Karpas-422 (cell line): ENCODE results near the gene GLOD4. TPM values are rescaled to one million over a fixed set of nuclear protein-coding genes. Genes with fewer than 3 reads are reported as not detected.
"Not testable (repeated sequence)": the region's sequence is repeated elsewhere in the genome, so short reads cannot be mapped to it uniquely, and the experiment has no call there.

Experiments
- DNase-seq: peaks from one replicate; pipeline ENCODE4 v3.0.0-alpha.2; 2015
- H2AFZ ChIP-seq: fragments of 200-600 bp; sonication (generic); 2 replicates; pipeline ENCODE4 v1.6.1; 2014; ENCODE audit warnings: antibody characterized with exemption, low read length, mixed read lengths
- H3K27ac ChIP-seq: fragments of 200-600 bp; sonication (generic); 2 replicates; pipeline ENCODE4 v1.5.1; 2014; ENCODE audit warnings: mild to moderate bottlenecking, low read length, moderate library complexity
- H3K27me3 ChIP-seq: fragments of 200-600 bp; sonication (generic); 2 replicates; pipeline ENCODE4 v1.6.1; 2014; ENCODE audit warnings: low read length, mixed read lengths
- H3K36me3 ChIP-seq: fragments of 200-600 bp; sonication (generic); 2 replicates; pipeline ENCODE4 v1.6.1; 2014; ENCODE audit warnings: low read length, mixed read lengths; ENCODE audit not compliant: insufficient read depth
- H3K4me1 ChIP-seq: fragments of 200-600 bp; sonication (generic); 2 replicates; pipeline ENCODE4 v1.6.1; 2014; ENCODE audit warnings: mild to moderate bottlenecking, low read length, mixed read lengths
- H3K4me2 ChIP-seq: fragments of 200-600 bp; sonication (generic); 2 replicates; pipeline ENCODE4 v1.6.1; 2014; ENCODE audit warnings: low read length, low read depth, mild to moderate bottlenecking; ENCODE audit not compliant: poor library complexity, severe bottlenecking
- H3K4me3 ChIP-seq: fragments of 200-600 bp; sonication (generic); 2 replicates; pipeline ENCODE4 v1.5.1; 2014; ENCODE audit warnings: mild to moderate bottlenecking, antibody characterized with exemption, low read length, mixed read lengths
- H3K79me2 ChIP-seq: fragments of 200-600 bp; sonication (generic); 2 replicates; pipeline ENCODE4 v1.6.1; 2014; ENCODE audit warnings: mild to moderate bottlenecking, low read length, mixed read lengths
- H3K9ac ChIP-seq: fragments of 200-600 bp; sonication (generic); 2 replicates; pipeline ENCODE4 v1.6.0; 2014; ENCODE audit warnings: low read length
- H3K9me2 ChIP-seq: fragments of 200-600 bp; sonication (generic), shearing (Covaris generic); replicated peaks from 2 replicates; pipeline ENCODE4 v1.6.0; 2014; ENCODE audit warnings: mild to moderate bottlenecking, low read length, moderate library complexity; ENCODE audit not compliant: insufficient read depth
- H3K9me3 ChIP-seq: fragments of 300-700, 200-600 bp; sonication (generic); 2 replicates; pipeline ENCODE4 v1.6.1; 2014; ENCODE audit warnings: low read length, mixed read lengths
- H4K20me1 ChIP-seq: fragments of 200-600 bp; sonication (generic); 2 replicates; pipeline ENCODE4 v1.6.1; 2014; ENCODE audit warnings: mild to moderate bottlenecking, antibody characterized with exemption, low read length, low read depth; ENCODE audit not compliant: insufficient read depth
- total RNA-seq: library from RNA; depleted of rRNA; stranded (reverse); fragments of >200 nt; shearing (Covaris generic); gene quantifications from 2 replicates; pipeline ENCODE4 v1.2.3, GENCODE V29; 2014; ENCODE audit warnings: low replicate concordance

The GLOD4 gene
- total RNA-seq, 1 experiment from 2014 or later, result 46.2 TPM

- Histone ChIP-seq H3K9me2 (no peaks in the 10 kb centered on the region), H3K4me1 (no peaks in the 10 kb centered on the region), H3K4me2 (no peak overlapping the region), H3K36me3 (peaks cover 66% of the 10 kb centered on the region), H3K9me3 (no peaks in the 10 kb centered on the region), H3K27ac (no peak overlapping the region), H3K27me3 (no peaks in the 10 kb centered on the region), H3K79me2 (peaks cover 23% of the 10 kb centered on the region), H4K20me1 (no peaks in the 10 kb centered on the region; the same call in 1 of the 2 replicates), H2AFZ (no peak overlapping the region), H3K9ac (no peak overlapping the region), H3K4me3 (no peak overlapping the region)
- no peak for DNase-seq
Measured at GRCh38 chr17:773467-774312, 8.4 kb downstream of the GLOD4 start.

- Histone ChIP-seq H3K9me3 (no peaks in the 10 kb centered on the region), H3K79me2 (peaks cover 16% of the 10 kb centered on the region; the same call in 1 of the 2 replicates), H3K4me3 (no peak overlapping the region), H3K9me2 (no peaks in the 10 kb centered on the region), H3K4me2 (no peak overlapping the region), H3K27me3 (no peaks in the 10 kb centered on the region), H2AFZ (no peak overlapping the region), H3K9ac (no peak overlapping the region), H3K4me1 (no peaks in the 10 kb centered on the region), H4K20me1 (no peaks in the 10 kb centered on the region; the same call in 1 of the 2 replicates), H3K36me3 (peaks cover 59% of the 10 kb centered on the region), H3K27ac (no peak overlapping the region)
- DNase-seq, result no peak
Measured at GRCh38 chr17:773016-773415, 9.1 kb downstream of the GLOD4 start.

- Histone ChIP-seq H4K20me1 (no peaks in the 10 kb centered on the region), H3K4me1 (no peaks in the 10 kb centered on the region), H3K4me2 (no peak overlapping the region), H3K9me2 (no peaks in the 10 kb centered on the region), H3K36me3 (peaks cover 40% of the 10 kb centered on the region; the same call in 1 of the 2 replicates), H3K9ac (no peak overlapping the region), H3K27me3 (no peaks in the 10 kb centered on the region), H2AFZ (no peak overlapping the region), H3K4me3 (no peak overlapping the region), H3K79me2 (no peaks in the 10 kb centered on the region), H3K9me3 (no peaks in the 10 kb centered on the region), H3K27ac (no peak overlapping the region)
- DNase-seq, result no peak
Measured at GRCh38 chr17:767076-767475, 15.0 kb downstream of the GLOD4 start.

GRCh38 chr17:760371-760770 is 21.7 kb downstream of the GLOD4 start:
- Histone ChIP-seq H2AFZ (no peak overlapping the region), H3K27me3 (no peaks in the 10 kb centered on the region), H4K20me1 (no peaks in the 10 kb centered on the region), H3K4me2 (no peak overlapping the region), H3K4me1 (no peaks in the 10 kb centered on the region), H3K27ac (no peak overlapping the region), H3K9ac (no peak overlapping the region), H3K4me3 (no peak overlapping the region), H3K36me3 (peaks cover 37% of the 10 kb centered on the region; the same call in 1 of the 2 replicates), H3K9me2 (no peaks in the 10 kb centered on the region), H3K79me2 (no peaks in the 10 kb centered on the region), H3K9me3 (no peaks in the 10 kb centered on the region)
- DNase-seq, result no peak

- no peaks in the 10 kb centered on the region for H4K20me1 ChIP-seq
- no peak overlapping the region for H3K9ac ChIP-seq
- no peak for DNase-seq
- no peaks in the 10 kb centered on the region for H3K9me3 ChIP-seq
- no peak overlapping the region for H2AFZ ChIP-seq
- no peaks in the 10 kb centered on the region for H3K4me1 ChIP-seq
- no peak overlapping the region for H3K4me2 ChIP-seq
- no peaks in the 10 kb centered on the region for H3K27me3 ChIP-seq
- no peaks in the 10 kb centered on the region for H3K9me2 ChIP-seq
- no peak overlapping the region for H3K27ac ChIP-seq
- no peaks in the 10 kb centered on the region for H3K79me2 ChIP-seq
- no peak overlapping the region for H3K4me3 ChIP-seq
- peaks cover 33% of the 10 kb centered on the region; the same call in 1 of the 2 replicates for H3K36me3 ChIP-seq
Measured at GRCh38 chr17:759964-760363, 22.1 kb downstream of the GLOD4 start.

GRCh38 chr17:756010-756567 is 26.0 kb downstream of the GLOD4 start:
- H3K27ac ChIP-seq, H3K9me3 ChIP-seq, H2AFZ ChIP-seq, H3K4me2 ChIP-seq, H3K9ac ChIP-seq, H4K20me1 ChIP-seq, H3K27me3 ChIP-seq, H3K4me3 ChIP-seq, H3K9me2 ChIP-seq, H3K79me2 ChIP-seq, DNase-seq: not testable (repeated sequence)
- Histone ChIP-seq H3K4me1 (peaks cover 10% of the 10 kb centered on the region), H3K36me3 (peaks cover 17% of the 10 kb centered on the region; the same call in 1 of the 2 replicates)

GRCh38 chr17:755319-755961 is 26.6 kb downstream of the GLOD4 start:
- not testable (repeated sequence) for H3K9me3 ChIP-seq, H3K4me2 ChIP-seq, H3K4me3 ChIP-seq, H3K9ac ChIP-seq, H3K9me2 ChIP-seq, H4K20me1 ChIP-seq, H2AFZ ChIP-seq, DNase-seq, H3K27ac ChIP-seq, H3K27me3 ChIP-seq
- Histone ChIP-seq H3K79me2 (peaks cover 15% of the 10 kb centered on the region), H3K4me1 (peaks cover 17% of the 10 kb centered on the region), H3K36me3 (peaks cover 24% of the 10 kb centered on the region)

GRCh38 chr17:753418-753817 is 28.7 kb downstream of the GLOD4 start:
- Histone ChIP-seq H3K9me3 (peaks cover 15% of the 10 kb centered on the region), H3K27me3 (no peaks in the 10 kb centered on the region), H3K4me2 (no peak overlapping the region), H3K79me2 (peaks cover 30% of the 10 kb centered on the region), H3K4me3 (no peak overlapping the region), H3K27ac (no peak overlapping the region), H3K36me3 (peaks cover 29% of the 10 kb centered on the region), H3K4me1 (peaks cover 18% of the 10 kb centered on the region), H3K9me2 (no peaks in the 10 kb centered on the region), H3K9ac (no peak overlapping the region), H2AFZ (no peak overlapping the region), H4K20me1 (no peaks in the 10 kb centered on the region)
- DNase-seq, result no peak
